Thyroid gland (tissue), 4 donors: ENCODE measurements around the gene TTLL7.

Experiments
- CTCF ChIP-seq, 6 experiments: fragments of 200-600 bp in 3 of 6; fragments of 450-650 bp in 3 of 6; sonication (generic) in 3 of 6; IDR thresholded peaks; one replicate each; pipeline ENCODE4 v1.5.1; 2016 to 2019; ENCODE audit warnings: antibody characterized with exemption in 6 of 6, mild to moderate bottlenecking in 2 of 6, inconsistent platforms in 1 of 6, moderate library complexity in 1 of 6
- POLR2A ChIP-seq, 2 donors: fragments of 450-650 bp; IDR thresholded peaks; one replicate each; pipeline ENCODE4 v1.6.1; 2017; ENCODE audit warnings: antibody characterized with exemption in 2 of 2, mild to moderate bottlenecking in 2 of 2, moderate library complexity in 1 of 2

DNA sequence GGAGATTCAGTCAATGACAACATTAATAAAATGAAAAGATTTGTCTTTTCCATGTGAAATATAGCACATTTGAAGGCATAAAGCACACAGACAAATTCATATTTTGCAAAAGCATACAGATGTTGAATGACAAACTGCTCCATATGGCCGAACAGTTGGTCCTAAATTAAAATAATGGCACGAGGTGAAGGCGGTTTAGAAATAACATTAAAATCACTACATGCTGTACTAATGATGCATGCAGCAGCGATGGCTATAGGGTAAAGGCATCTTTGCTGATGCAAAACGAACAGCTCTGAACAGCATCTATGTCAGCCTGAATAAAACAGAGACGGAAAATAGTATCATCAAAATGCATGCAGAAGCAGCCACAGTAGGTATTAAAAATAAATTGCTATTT lies 102.6 kb downstream of the TTLL7 start:
- TF ChIP-seq CTCF (IDR thresholded peaks at IDR 0.05) (no peak), POLR2A (IDR thresholded peaks at IDR 0.05) (no peak)
